Osteocyte (in vitro differentiated cells): Measurements from ENCODE around the gene GOT2. TPM values are rescaled to one million over a fixed set of nuclear protein-coding genes. Genes with fewer than 3 reads are reported as not detected.
"Not testable (repeated sequence)": the region's sequence is repeated elsewhere in the genome, so short reads cannot be mapped to it uniquely, and the experiment has no call there.

Experiments used
- DNase-seq: peaks from one replicate; pipeline ENCODE4 v3.0.0; 2021; ENCODE audit warnings: mixed read lengths; ENCODE audit not compliant: unreplicated experiment; ENCODE audit errors: extremely low spot score
- H3K27ac Mint-ChIP-seq: one replicate; pipeline ENCODE4 v1.8.0; 2021; ENCODE audit warnings: mild to moderate bottlenecking, mixed read lengths; ENCODE audit not compliant: unreplicated experiment
- H3K27me3 Mint-ChIP-seq: one replicate; pipeline ENCODE4 v1.8.0; 2021; ENCODE audit warnings: mixed read lengths; ENCODE audit not compliant: unreplicated experiment
- H3K36me3 Mint-ChIP-seq: one replicate; pipeline ENCODE4 v1.8.0; 2021; ENCODE audit warnings: mixed read lengths; ENCODE audit not compliant: unreplicated experiment
- H3K4me1 Mint-ChIP-seq: one replicate; pipeline ENCODE4 v1.8.0; 2021; ENCODE audit warnings: mixed read lengths; ENCODE audit not compliant: unreplicated experiment
- H3K4me3 Mint-ChIP-seq: one replicate; pipeline ENCODE4 v1.8.0; 2021; ENCODE audit warnings: mild to moderate bottlenecking, moderate library complexity, mixed read lengths; ENCODE audit not compliant: unreplicated experiment
- H3K9me3 Mint-ChIP-seq: one replicate; pipeline ENCODE4 v1.8.0; 2021; ENCODE audit warnings: mixed read lengths; ENCODE audit not compliant: unreplicated experiment
- CTCF ChIP-seq: fragments of 200-600 bp; sonication (generic); IDR thresholded peaks from 2 replicates; pipeline ENCODE4 v1.5.0; 2021; ENCODE audit warnings: antibody characterized with exemption, mild to moderate bottlenecking, moderate library complexity
- long read RNA-seq: library from polyadenylated mRNA; unstranded; transcript quantifications from one replicate; pipeline ENCODE4 v2.0.0, GENCODE V29; 2021
- total RNA-seq: library from RNA; stranded (reverse); gene quantifications from 2 replicates; pipeline ENCODE4 v1.2.1, GENCODE V29; 2021

The GOT2 gene
- 58.4 and 61.6 TPM in 2 replicates for total RNA-seq
- long read RNA-seq, transcript GOT2-201 (10 exons, 2,462 nt), result major isoform, 309 of 352 reads
- long read RNA-seq, partial matches to known transcripts, result 32 of 352 reads
- long read RNA-seq, other reads (novel, unspliced or antisense), result 8 of 352 reads

GRCh38 chr16:58733671-58734458, at the start of gene GOT2:
Gene GOT2, minus strand, starts transcription at chr16:58734316. Its CDS starts 88 bp downstream, at chr16:58734228.
- Mint-ChIP-seq H3K4me1 (peaks cover 21% of the 10 kb centered on the region), H3K27ac (peak within 1 kb of the TSS; percentile 91), H3K4me3 (peak within 1 kb of the TSS; percentile 100), H3K36me3 (no peaks in the 10 kb centered on the region), H3K27me3 (peaks cover 5% of the 10 kb centered on the region), H3K9me3 (no peaks in the 10 kb centered on the region)
- peak; percentile 95 for DNase-seq
- peak; percentile 94 for TF ChIP-seq CTCF

DNA sequence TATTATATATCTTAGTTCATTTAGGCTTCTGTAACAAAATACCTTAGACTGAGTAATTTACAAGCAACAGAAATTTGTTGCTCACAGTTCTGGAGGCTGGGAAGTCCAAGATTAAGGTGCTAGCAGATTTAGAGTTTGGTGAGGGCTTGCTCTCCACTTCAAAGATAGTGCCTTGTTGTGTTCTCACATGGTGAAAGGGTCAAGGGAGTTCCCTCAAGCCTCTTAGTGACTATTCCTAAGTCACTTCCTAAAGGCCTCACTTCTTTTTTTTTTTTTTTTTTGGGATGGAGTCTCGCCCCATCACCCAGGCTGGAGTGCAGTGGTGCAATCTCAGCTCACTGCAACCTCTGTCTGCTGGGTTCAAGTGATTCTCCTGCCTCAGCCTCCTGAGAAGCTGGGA, 45.2 kb upstream of the GOT2 start:
- not testable (repeated sequence) for H3K4me3 Mint-ChIP-seq, H3K27ac Mint-ChIP-seq

GRCh38 chr16:58773870-58774269, 39.8 kb upstream of the GOT2 start:
- Mint-ChIP-seq H3K9me3 (no peaks in the 10 kb centered on the region), H3K27me3 (peaks cover 15% of the 10 kb centered on the region), H3K27ac (no peak overlapping the region), H3K4me3 (no peak overlapping the region), H3K4me1 (no peaks in the 10 kb centered on the region), H3K36me3 (no peaks in the 10 kb centered on the region)
- no peak for TF ChIP-seq CTCF
- no peak for DNase-seq

More for the DNA sequence above, 45.2 kb upstream of the GOT2 start:
- H3K4me1 Mint-ChIP-seq, H3K9me3 Mint-ChIP-seq, DNase-seq, H3K36me3 Mint-ChIP-seq: not testable (repeated sequence)
- H3K27me3 Mint-ChIP-seq, result peaks cover 15% of the 10 kb centered on the region

GRCh38 chr16:58768145-58768544, 34.0 kb upstream of the GOT2 start:
- Mint-ChIP-seq H3K36me3 (no peaks in the 10 kb centered on the region), H3K4me3 (no peak overlapping the region), H3K27ac (no peak overlapping the region), H3K27me3 (peaks cover 15% of the 10 kb centered on the region), H3K9me3 (no peaks in the 10 kb centered on the region), H3K4me1 (no peaks in the 10 kb centered on the region)
- no peak for DNase-seq
- TF ChIP-seq CTCF, result no peak

DNA sequence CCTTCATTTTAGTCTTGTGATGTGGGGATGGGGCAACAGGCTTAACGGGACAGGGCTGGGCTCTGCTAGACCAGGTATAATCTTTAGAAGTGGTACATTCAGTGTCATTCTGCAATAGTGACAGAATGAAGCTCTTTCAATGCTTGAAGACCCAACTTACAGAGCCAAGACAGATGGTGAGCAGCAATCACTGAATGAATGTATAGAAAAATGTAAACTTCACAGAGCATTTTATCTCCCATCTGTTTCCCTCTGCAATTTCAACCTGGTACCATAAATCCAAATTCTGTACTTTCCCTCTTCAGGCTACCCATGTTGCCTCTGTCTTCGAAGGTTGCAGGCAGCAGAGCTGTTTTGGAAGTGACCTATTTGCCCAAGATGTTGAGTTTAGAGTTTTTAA, 33.5 kb upstream of the GOT2 start:
- no peaks in the 10 kb centered on the region for H3K4me1 Mint-ChIP-seq
- no peak for TF ChIP-seq CTCF
- H3K27me3 Mint-ChIP-seq, result peaks cover 15% of the 10 kb centered on the region
- H3K27ac Mint-ChIP-seq, result no peak overlapping the region
- no peak overlapping the region for H3K4me3 Mint-ChIP-seq
- H3K9me3 Mint-ChIP-seq, result no peaks in the 10 kb centered on the region
- no peak for DNase-seq
- no peaks in the 10 kb centered on the region for H3K36me3 Mint-ChIP-seq
